Aorta (tissue), 5 donors: Measurements from ENCODE around the gene NEGR1. TPM values are rescaled to one million over a fixed set of nuclear protein-coding genes. Genes with fewer than 3 reads are reported as not detected.

Experiments used
- ATAC-seq: fragments of 200-7000 bp; cut with Tn5 transposase; one replicate; pipeline ENCODE4 v1.9.1; 2022; ENCODE audit warnings: moderate library complexity; ENCODE audit not compliant: low FRiP score
- DNase-seq, 2 donors: peaks; one replicate each; pipeline ENCODE4 v3.0.0-alpha.2; 2020
- H3K27ac ChIP-seq, 2 donors: one replicate each; pipeline ENCODE4 v1.5.1; 2013; ENCODE audit warnings: low read length in 2 of 2, mild to moderate bottlenecking in 2 of 2, moderate library complexity in 2 of 2, control low read depth in 1 of 2, inconsistent platforms in 1 of 2, low read depth in 1 of 2
- H3K27me3 ChIP-seq, 2 donors: one replicate each; pipeline ENCODE4 v1.6.1; 2013; ENCODE audit warnings: control low read depth in 1 of 2, low read length in 1 of 2, mild to moderate bottlenecking in 1 of 2, moderate library complexity in 1 of 2; ENCODE audit not compliant: insufficient read depth in 2 of 2, control insufficient read depth in 1 of 2
- H3K36me3 ChIP-seq, 2 donors: one replicate each; pipeline ENCODE4 v1.6.1; 2013; ENCODE audit warnings: control low read depth in 1 of 2, low read length in 1 of 2, mild to moderate bottlenecking in 1 of 2; ENCODE audit not compliant: insufficient read depth in 2 of 2, control insufficient read depth in 1 of 2
- H3K4me1 ChIP-seq, 2 donors: one replicate each; pipeline ENCODE4 v1.6.1; 2013; ENCODE audit warnings: low read length in 2 of 2, control low read depth in 1 of 2, mild to moderate bottlenecking in 1 of 2, moderate library complexity in 1 of 2; ENCODE audit not compliant: insufficient read depth in 2 of 2, control insufficient read depth in 1 of 2
- H3K4me3 ChIP-seq, 2 donors: one replicate each; pipeline ENCODE4 v1.5.1; 2013; ENCODE audit warnings: low read length in 2 of 2, control low read depth in 1 of 2, mild to moderate bottlenecking in 1 of 2
- H3K9me3 ChIP-seq: one replicate; pipeline ENCODE4 v1.6.1; 2013; ENCODE audit warnings: mild to moderate bottlenecking, low read length; ENCODE audit not compliant: control insufficient read depth
- WGBS, 2 donors: extraction: QIAGEN DNeasy Blood & Tissue Kit; methylation state at CpG; one replicate each; pipeline ENCODE4 v1.1.7; 2013; 5-methylcytosine and 5-hydroxymethylcytosine counted together
- intact Hi-C, 2 donors: fragments of 100-400 bp; cut with DNase I; formaldehyde crosslinking; loops; one replicate each; pipeline versions ENCODE4 v1.14.2 to v1.15.0; 2022
- polyA plus RNA-seq, 2 donors: library from polyadenylated mRNA; stranded (reverse); fragments of 200-250 nt; gene quantifications; one replicate each; pipeline ENCODE4 v1.2.3, GENCODE V29; 2013
- total RNA-seq, 2 donors: library from RNA; stranded (reverse); fragmentation: NEBNext Ultra II Directional; extraction: Animal tissue kit (Norgen Biotek cat#: 25700); gene quantifications; one replicate each; pipeline ENCODE4 v1.2.1, GENCODE V29; 2021
- donor health status: healthy with polysubstance abuse.
- donor health status: Bipolar disorder and iron deficiency.
- donor health status: DM: no; HTN: no; CAD: no.
- donor health status: DM: no; HTN: no; CAD: no.
- donor health status: DM: yes; HTN: yes; CAD: no.

NEGR1 gene
- total and polyA plus RNA-seq, 4 donors, result 3.5 to 50.3 (median 18.4) TPM

GRCh38 chr1:71592646-71593274 lies 689.6 kb downstream of the NEGR1 start:
- WGBS, 2 donors, result 66 to 71% methylated on average over 9 of the region's 9 CpGs

GRCh38 chr1:71589005-71589404 lies 693.3 kb downstream of the NEGR1 start:
- intact Hi-C loops, result no loop called here
- DNase-seq, result no peak
- Histone ChIP-seq H3K36me3 (no peaks in the 10 kb centered on the region), H3K27me3 (no peaks in the 10 kb centered on the region), H3K9me3 (no peaks in the 10 kb centered on the region), H3K27ac (no peak overlapping the region), H3K4me1 (no peaks in the 10 kb centered on the region), H3K4me3 (no peak overlapping the region)
- peak; percentile 44 for ATAC-seq
- WGBS, 2 donors, result 41 to 50% methylated on average over 2 of the region's 2 CpGs

More at GRCh38 chr1:71592646-71593274, 689.6 kb downstream of the NEGR1 start:
- ATAC-seq (no peak), DNase-seq (no peak)
- H3K9me3 ChIP-seq, result no peaks in the 10 kb centered on the region
- H3K4me1 ChIP-seq, result no peaks in the 10 kb centered on the region
- H3K27me3 ChIP-seq, result no peaks in the 10 kb centered on the region
- intact Hi-C loops, result no loop called here
- H3K4me3 ChIP-seq, result no peak overlapping the region
- H3K27ac ChIP-seq, result no peak overlapping the region
- H3K36me3 ChIP-seq, result no peaks in the 10 kb centered on the region

- Histone ChIP-seq H3K9me3 (no peaks in the 10 kb centered on the region), H3K4me3 (no peak overlapping the region), H3K27ac (no peak overlapping the region), H3K36me3 (no peaks in the 10 kb centered on the region), H3K27me3 (no peaks in the 10 kb centered on the region), H3K4me1 (no peaks in the 10 kb centered on the region)
- DNase-seq (no peak), ATAC-seq (no peak)
- 43% methylated on average over 3 of the region's 3 CpGs for WGBS, 2 donors
- intact Hi-C loops, result no loop called here
Observed at GRCh38 chr1:71587961-71588360, 694.4 kb downstream of the NEGR1 start.

- Histone ChIP-seq H3K36me3 (no peaks in the 10 kb centered on the region), H3K9me3 (no peaks in the 10 kb centered on the region), H3K27me3 (no peaks in the 10 kb centered on the region), H3K4me3 (no peak overlapping the region), H3K4me1 (no peaks in the 10 kb centered on the region), H3K27ac (no peak overlapping the region)
- WGBS, 2 donors, result 87 to 89% methylated on average over 3 of the region's 3 CpGs
- intact Hi-C loops, result no loop called here
- ATAC-seq (no peak), DNase-seq (no peak)
Observed at GRCh38 chr1:71586030-71586429, 696.3 kb downstream of the NEGR1 start.

GRCh38 chr1:71583756-71584155 lies 698.6 kb downstream of the NEGR1 start:
- Histone ChIP-seq H3K27ac (no peak overlapping the region), H3K4me1 (no peaks in the 10 kb centered on the region), H3K36me3 (no peaks in the 10 kb centered on the region), H3K9me3 (no peaks in the 10 kb centered on the region), H3K4me3 (no peak overlapping the region), H3K27me3 (no peaks in the 10 kb centered on the region)
- intact Hi-C loops, result no loop called here
- DNase-seq (no peak), ATAC-seq (no peak)
- WGBS, 2 donors, result 89% methylated on average over 2 of the region's 2 CpGs

- ATAC-seq, result no peak
- WGBS, 2 donors, result 89 to 96% methylated on average over 3 of the region's 3 CpGs
Observed at GRCh38 chr1:71582673-71583072, 699.7 kb downstream of the NEGR1 start.

GRCh38 chr1:71577451-71578131 lies 704.7 kb downstream of the NEGR1 start:
- DNase-seq (no peak), ATAC-seq (no peak)
- H3K27me3 ChIP-seq, result no peaks in the 10 kb centered on the region
- 86 to 88% methylated on average over 3 of the region's 3 CpGs for WGBS, 2 donors
- H3K4me3 ChIP-seq, result no peak overlapping the region
- intact Hi-C loops, result no loop called here
- H3K27ac ChIP-seq, result no peak overlapping the region
- no peaks in the 10 kb centered on the region for H3K4me1 ChIP-seq
- H3K9me3 ChIP-seq, result no peaks in the 10 kb centered on the region
- no peaks in the 10 kb centered on the region for H3K36me3 ChIP-seq

More at GRCh38 chr1:71582673-71583072, 699.7 kb downstream of the NEGR1 start:
- Histone ChIP-seq H3K27me3 (no peaks in the 10 kb centered on the region), H3K36me3 (no peaks in the 10 kb centered on the region), H3K9me3 (no peaks in the 10 kb centered on the region), H3K4me1 (no peaks in the 10 kb centered on the region), H3K4me3 (no peak overlapping the region), H3K27ac (no peak overlapping the region)
- no peak for DNase-seq
- intact Hi-C loops, result no loop called here

GRCh38 chr1:71572038-71572437 lies 710.3 kb downstream of the NEGR1 start:
- H3K9me3 ChIP-seq, result no peaks in the 10 kb centered on the region
- H3K36me3 ChIP-seq, result no peaks in the 10 kb centered on the region
- no peaks in the 10 kb centered on the region for H3K4me1 ChIP-seq
- H3K27ac ChIP-seq, result no peak overlapping the region
- no peak for DNase-seq
- no peaks in the 10 kb centered on the region for H3K27me3 ChIP-seq
- H3K4me3 ChIP-seq, result no peak overlapping the region
- no peak for ATAC-seq
- 86 to 91% methylated on average over 3 of the region's 3 CpGs for WGBS, 2 donors
- intact Hi-C loops, result no loop called here

- intact Hi-C loops, result no loop called here
- no peak for ATAC-seq
- Histone ChIP-seq H3K36me3 (no peaks in the 10 kb centered on the region), H3K27ac (no peak overlapping the region), H3K4me1 (peaks cover 1 to 5% of the 10 kb centered on the region in 2 donors), H3K9me3 (no peaks in the 10 kb centered on the region), H3K27me3 (no peaks in the 10 kb centered on the region), H3K4me3 (no peak overlapping the region)
- no peak for DNase-seq
- 71 to 73% methylated on average over 1 of the region's 1 CpG for WGBS, 2 donors
Observed at GRCh38 chr1:71566413-71566812, 715.9 kb downstream of the NEGR1 start.
